GM12873 (cell line): Measurements from ENCODE around the gene DKK1.

Experiments
- CTCF ChIP-seq: IDR thresholded peaks from 2 replicates; pipeline ENCODE4 v1.5.1; 2012; ENCODE audit warnings: low read depth, mild to moderate bottlenecking, moderate library complexity, low read length, control low read depth; ENCODE audit not compliant: insufficient read depth; ENCODE audit errors: missing control alignments

Gene DKK1

GRCh38 chr10:52351914-52352330, 37.8 kb downstream of the DKK1 start:
- no peak for TF ChIP-seq CTCF

- TF ChIP-seq CTCF: no peak
These were observed 39.1 kb downstream of the DKK1 start for GRCh38 chr10:52353205-52353604.

GRCh38 chr10:52353960-52354394, 39.9 kb downstream of the DKK1 start:
- no peak for TF ChIP-seq CTCF

- TF ChIP-seq CTCF: no peak
These were observed 43.9 kb downstream of the DKK1 start for GRCh38 chr10:52357971-52358370.

- TF ChIP-seq CTCF: no peak
These were observed 45.4 kb downstream of the DKK1 start for GRCh38 chr10:52359441-52359840.
